Activated CD4-positive, alpha-beta memory T cell treated with anti-CD3 and anti-CD28 coated beads, Interleukin-2, amount 10 ng/mL, durations not matched to agents 7 days and 5 days (primary cell): ENCODE data around the gene SNX25. TPM values are rescaled to one million over a fixed set of nuclear protein-coding genes. Genes with fewer than 3 reads are reported as not detected.

Experiments used
- CTCF ChIA-PET: fragments of 350-600 bp; sonication (Branson Sonifier 250); formaldehyde crosslinking; loops from one replicate; lab custom pipeline; 2021; ENCODE audit warnings: antibody characterized with exemption, inconsistent platforms; lab: Charles Lee
- POLR2A ChIA-PET: fragments of 350-600 bp; sonication (Branson Sonifier 250); formaldehyde crosslinking; loops from one replicate; lab custom pipeline; 2021; ENCODE audit warnings: antibody characterized with exemption; lab: Charles Lee
- DNase-seq: peaks from one replicate; pipeline ENCODE4 v3.0.0-alpha.2; 2020
- H3K27ac Mint-ChIP-seq: one replicate; pipeline ENCODE4 v1.8.0; 2021; ENCODE audit warnings: mild to moderate bottlenecking, mixed read lengths
- H3K27me3 Mint-ChIP-seq: one replicate; pipeline ENCODE4 v1.8.0; 2021; ENCODE audit warnings: mixed read lengths
- H3K36me3 Mint-ChIP-seq: one replicate; pipeline ENCODE4 v1.8.0; 2021; ENCODE audit warnings: low read depth, mixed read lengths
- H3K4me1 Mint-ChIP-seq: one replicate; pipeline ENCODE4 v1.8.0; 2021; ENCODE audit warnings: mixed read lengths
- H3K4me3 Mint-ChIP-seq: one replicate; pipeline ENCODE4 v1.8.0; 2021; ENCODE audit warnings: mild to moderate bottlenecking, mixed read lengths
- H3K9me3 Mint-ChIP-seq: one replicate; pipeline ENCODE4 v1.8.0; 2021; ENCODE audit warnings: mixed read lengths
- total RNA-seq, 2 experiments: library from RNA; stranded (reverse); gene quantifications; one replicate each; pipeline ENCODE4 v1.2.3, GENCODE V29; 2021

The SNX25 gene
- 10 to 100 TPM; 18.0 to 18.5 TPM for total RNA-seq

DNA sequence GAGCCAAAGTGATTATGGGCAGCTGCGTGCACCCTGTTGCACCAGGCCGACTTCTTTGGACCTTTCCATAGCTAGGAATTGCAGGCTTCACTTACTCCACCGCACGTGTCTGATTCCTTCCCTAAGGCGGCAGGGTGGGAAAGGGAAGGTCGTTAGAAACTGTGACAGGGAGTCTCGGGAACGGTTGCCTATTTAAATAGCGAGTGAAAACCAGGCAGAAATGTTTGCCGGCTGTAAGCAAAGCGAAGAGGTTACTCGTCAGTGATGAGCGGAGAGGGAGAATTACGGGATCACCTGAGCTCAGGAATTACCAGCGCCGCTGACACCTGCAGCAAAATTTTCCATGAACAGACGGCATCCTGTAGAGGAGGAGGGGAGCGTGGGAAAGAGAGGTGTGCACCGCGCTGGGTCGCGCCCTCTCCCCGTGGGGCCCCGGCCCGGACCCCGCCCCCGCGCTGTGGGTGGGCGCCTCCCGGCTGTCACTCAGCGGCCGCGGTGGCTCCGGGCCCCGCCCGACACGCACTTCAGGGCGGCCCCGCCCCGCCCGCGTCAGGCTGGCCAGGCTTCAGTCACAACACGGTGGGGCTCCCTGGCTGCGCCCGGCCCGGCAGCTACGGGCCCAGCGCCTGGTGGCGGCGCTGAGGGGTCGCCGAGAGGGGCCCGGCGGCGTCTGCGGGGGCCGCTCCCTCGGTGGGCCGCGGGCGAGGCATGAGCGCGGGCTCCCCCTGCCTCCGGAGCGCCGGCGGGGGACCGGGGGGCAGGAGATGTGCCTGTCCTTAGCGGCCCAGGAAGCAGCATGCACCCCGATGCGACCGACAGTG is at the start of gene SNX25:
Gene SNX25 (plus strand): TSS at position 568 of the 821 bp plus-strand sequence. CDS start 229 bp downstream, at position 797.
- peak within 1 kb of the TSS; percentile 77 for H3K27ac Mint-ChIP-seq
- POLR2A ChIA-PET: interaction anchor here (0.7 to 2.4 kb wide), 9 partner anchors 10 to 476 kb away, joined by 3 to 15 read pairs (median 4); partner anchors contain the start of genes ANKRD37, CENPU, LRP2BP and SLC25A4
- peak within 1 kb of the TSS; percentile 87 for H3K4me3 Mint-ChIP-seq

GRCh38 chr4:185165605-185166063 is 43.8 kb upstream of the SNX25 start:
- H3K4me3 Mint-ChIP-seq: no peak overlapping the region
- CTCF ChIA-PET: interaction anchor here (1.1 to 2.0 kb wide), 3 partner anchors 18 to 31 kb away, joined by 3 to 7 read pairs (median 3); partner anchors contain the start of gene SLC25A4

More for the DNA sequence above, at the start of gene SNX25:
- Mint-ChIP-seq H3K36me3 (peaks cover 9% of the 10 kb centered on the region), H3K9me3 (no peaks in the 10 kb centered on the region), H3K27me3 (peaks cover 3% of the 10 kb centered on the region), H3K4me1 (peaks cover 40% of the 10 kb centered on the region)
- CTCF ChIA-PET: interaction anchor here (1.5 kb wide), 1 partner anchor 187 kb away, joined by 4 read pairs; the partner anchor contains the start of genes ANKRD37 and LRP2BP
- peak; percentile 88 for DNase-seq

GRCh38 chr4:185167234-185167633 is 42.2 kb upstream of the SNX25 start:
- Mint-ChIP-seq H3K27me3 (no peaks in the 10 kb centered on the region), H3K4me3 (no peak overlapping the region), H3K9me3 (no peaks in the 10 kb centered on the region), H3K27ac (no peak overlapping the region), H3K36me3 (peaks cover 39% of the 10 kb centered on the region), H3K4me1 (peaks cover 14% of the 10 kb centered on the region)
- POLR2A ChIA-PET: no interaction called here
- CTCF ChIA-PET: interaction anchor here (1.2 kb wide), 1 partner anchor 16 kb away, joined by 7 read pairs; no protein-coding TSS in a partner anchor
- no peak for DNase-seq

More at GRCh38 chr4:185165605-185166063, 43.8 kb upstream of the SNX25 start:
- POLR2A ChIA-PET: interaction anchor here (0.8 kb wide), 1 partner anchor 22 kb away, joined by 3 read pairs; the partner anchor contains the start of gene SLC25A4
- Mint-ChIP-seq H3K36me3 (peaks cover 45% of the 10 kb centered on the region), H3K27ac (no peak overlapping the region), H3K27me3 (no peaks in the 10 kb centered on the region), H3K4me1 (peaks cover 14% of the 10 kb centered on the region), H3K9me3 (no peaks in the 10 kb centered on the region)
- DNase-seq: no peak

GRCh38 chr4:185171373-185172071 is 37.9 kb upstream of the SNX25 start:
- no peaks in the 10 kb centered on the region for H3K9me3 Mint-ChIP-seq
- H3K27ac Mint-ChIP-seq: no peak overlapping the region
- POLR2A ChIA-PET: no interaction called here
- DNase-seq: no peak
- H3K4me1 Mint-ChIP-seq: peaks cover 1% of the 10 kb centered on the region
- H3K27me3 Mint-ChIP-seq: no peaks in the 10 kb centered on the region
- peaks cover 41% of the 10 kb centered on the region for H3K36me3 Mint-ChIP-seq
- CTCF ChIA-PET: interaction anchor here (0.6 to 0.7 kb wide), 2 partner anchors 10 to 11 kb away, joined by 3 to 5 read pairs; no protein-coding TSS in a partner anchor
- no peak overlapping the region for H3K4me3 Mint-ChIP-seq

- no peak for DNase-seq
- POLR2A ChIA-PET: no interaction called here
Measured at GRCh38 chr4:185179488-185179887, 29.9 kb upstream of the SNX25 start.

DNA sequence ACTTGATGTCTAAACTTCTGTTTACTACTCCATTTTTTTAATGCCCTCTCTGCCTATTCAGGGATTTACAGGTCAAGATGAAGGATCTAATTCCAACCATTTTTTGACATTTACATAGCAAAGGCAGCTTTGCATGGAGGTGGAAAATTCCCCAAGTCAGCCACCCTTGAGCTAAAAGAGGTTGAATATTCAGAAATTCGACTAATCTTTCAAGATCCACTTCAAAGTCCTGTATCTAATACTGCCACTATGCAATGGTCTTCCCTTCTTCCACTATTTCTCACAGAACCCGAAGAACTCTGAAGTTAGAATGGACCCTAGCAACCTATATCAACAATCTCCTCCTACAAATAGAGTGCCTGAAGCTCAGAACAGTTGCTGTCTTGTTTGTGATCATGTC is 27.2 kb upstream of the SNX25 start:
- DNase-seq: no peak
- peaks cover 14% of the 10 kb centered on the region for H3K4me1 Mint-ChIP-seq

More at GRCh38 chr4:185179488-185179887, 29.9 kb upstream of the SNX25 start:
- H3K36me3 Mint-ChIP-seq: peaks cover 16% of the 10 kb centered on the region
- H3K9me3 Mint-ChIP-seq: no peaks in the 10 kb centered on the region
- no peak overlapping the region for H3K27ac Mint-ChIP-seq
- H3K4me3 Mint-ChIP-seq: no peak overlapping the region
- H3K4me1 Mint-ChIP-seq: peaks cover 12% of the 10 kb centered on the region
- CTCF ChIA-PET: interaction anchor here (0.6 kb wide), 1 partner anchor 247 kb away, joined by 3 read pairs; no protein-coding TSS in a partner anchor
- H3K27me3 Mint-ChIP-seq: no peaks in the 10 kb centered on the region

GRCh38 chr4:185183622-185184281 is 25.6 kb upstream of the SNX25 start:
- ChIA-PET POLR2A (interaction anchor here (0.5 to 1.6 kb wide), 4 partner anchors 9 to 63 kb away, joined by 3 to 6 read pairs (median 4); partner anchors contain the start of genes CFAP97 and SNX25), CTCF (interaction anchor here (0.6 to 4.8 kb wide), 43 partner anchors 10 to 1146 kb away, joined by 3 to 49 read pairs (median 4); partner anchors contain the start of genes ANKRD37 and SLC25A4)
- peaks cover 16% of the 10 kb centered on the region for H3K36me3 Mint-ChIP-seq

More for the DNA sequence above, 27.2 kb upstream of the SNX25 start:
- no peak overlapping the region for H3K4me3 Mint-ChIP-seq
- H3K27me3 Mint-ChIP-seq: no peaks in the 10 kb centered on the region
- ChIA-PET POLR2A (no interaction called here), CTCF (interaction anchor here (1.2 to 4.8 kb wide), 6 partner anchors 8 to 416 kb away, joined by 3 to 49 read pairs (median 6); no protein-coding TSS in a partner anchor)
- peaks cover 11% of the 10 kb centered on the region for H3K36me3 Mint-ChIP-seq
- H3K27ac Mint-ChIP-seq: no peak overlapping the region
- no peaks in the 10 kb centered on the region for H3K9me3 Mint-ChIP-seq

GRCh38 chr4:185186769-185187168 is 22.6 kb upstream of the SNX25 start:
- H3K36me3 Mint-ChIP-seq: peaks cover 31% of the 10 kb centered on the region
- no peaks in the 10 kb centered on the region for H3K27me3 Mint-ChIP-seq
- POLR2A ChIA-PET: no interaction called here
- no peak overlapping the region for H3K27ac Mint-ChIP-seq
- CTCF ChIA-PET: interaction anchor here (1.0 to 1.6 kb wide), 2 partner anchors 14 to 44 kb away, joined by 3 read pairs; partner anchors contain the start of gene SLC25A4
- no peak for DNase-seq
- H3K4me1 Mint-ChIP-seq: peaks cover 12% of the 10 kb centered on the region
- H3K4me3 Mint-ChIP-seq: no peak overlapping the region
- H3K9me3 Mint-ChIP-seq: no peaks in the 10 kb centered on the region

More at GRCh38 chr4:185183622-185184281, 25.6 kb upstream of the SNX25 start:
- no peak overlapping the region for H3K27ac Mint-ChIP-seq
- H3K4me1 Mint-ChIP-seq: peaks cover 14% of the 10 kb centered on the region
- H3K4me3 Mint-ChIP-seq: no peak overlapping the region
- peak; percentile 77 for DNase-seq
- H3K27me3 Mint-ChIP-seq: no peaks in the 10 kb centered on the region
- no peaks in the 10 kb centered on the region for H3K9me3 Mint-ChIP-seq

GRCh38 chr4:185189606-185190305 is 19.6 kb upstream of the SNX25 start:
- POLR2A ChIA-PET: no interaction called here
- CTCF ChIA-PET: no interaction called here
- Mint-ChIP-seq H3K27me3 (no peaks in the 10 kb centered on the region), H3K9me3 (no peaks in the 10 kb centered on the region), H3K4me3 (no peak overlapping the region), H3K36me3 (peaks cover 32% of the 10 kb centered on the region), H3K4me1 (peaks cover 16% of the 10 kb centered on the region), H3K27ac (no peak overlapping the region)
- no peak for DNase-seq

GRCh38 chr4:185190306-185190856 is 19.0 kb upstream of the SNX25 start:
- no peak overlapping the region for H3K4me3 Mint-ChIP-seq

DNA sequence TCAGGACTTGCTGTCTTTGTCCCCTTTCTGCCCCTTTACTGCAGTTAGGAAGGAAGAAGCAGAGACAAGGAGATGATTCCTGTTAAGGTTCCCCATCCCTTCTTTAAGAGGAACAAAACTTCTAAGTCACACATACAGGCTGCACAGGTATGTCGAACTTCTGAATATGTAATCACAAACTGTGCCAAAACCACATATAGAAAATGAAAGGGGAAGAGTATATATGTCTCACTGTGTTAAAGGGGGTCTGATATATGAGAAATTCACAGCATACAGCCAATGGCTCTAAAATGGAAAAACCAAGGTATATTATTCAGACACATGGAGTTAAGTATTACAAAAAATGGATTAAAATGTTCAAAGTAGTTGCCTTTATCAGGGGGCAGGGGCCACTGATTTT is 17.3 kb upstream of the SNX25 start:
- Mint-ChIP-seq H3K9me3 (no peaks in the 10 kb centered on the region), H3K36me3 (peaks cover 33% of the 10 kb centered on the region), H3K4me3 (no peak overlapping the region), H3K27me3 (no peaks in the 10 kb centered on the region), H3K4me1 (peaks cover 21% of the 10 kb centered on the region), H3K27ac (no peak overlapping the region)
- ChIA-PET POLR2A (no interaction called here), CTCF (no interaction called here)
- no peak for DNase-seq

More at GRCh38 chr4:185190306-185190856, 19.0 kb upstream of the SNX25 start:
- POLR2A ChIA-PET: no interaction called here
- Mint-ChIP-seq H3K27me3 (no peaks in the 10 kb centered on the region), H3K36me3 (peaks cover 34% of the 10 kb centered on the region), H3K27ac (no peak overlapping the region), H3K9me3 (no peaks in the 10 kb centered on the region), H3K4me1 (peaks cover 18% of the 10 kb centered on the region)
- no peak for DNase-seq
- CTCF ChIA-PET: no interaction called here
